MM.1S (cell line): ENCODE results near the gene SYT2.
"Not testable (repeated sequence)": the region's sequence is repeated elsewhere in the genome, so short reads cannot be mapped to it uniquely, and the experiment has no call there.

ENCODE experiments used
- DNase-seq: peaks from one replicate; pipeline ENCODE4 v3.0.0-alpha.2; 2015
- H2AFZ ChIP-seq: fragments of 300-600 bp; sonication (generic); 2 replicates; pipeline ENCODE4 v1.6.0; 2016; ENCODE audit warnings: antibody characterized with exemption, low read length
- H3F3A ChIP-seq: fragments of 300-600 bp; sonication (generic); 2 replicates; pipeline ENCODE4 v1.6.1; 2016; ENCODE audit warnings: mild to moderate bottlenecking, antibody characterized with exemption, low read length, moderate library complexity, mixed read lengths; ENCODE audit not compliant: insufficient read depth
- H3K27ac ChIP-seq: fragments of 300-600 bp; sonication (generic); 2 replicates; pipeline ENCODE4 v1.5.1; 2016; ENCODE audit warnings: mild to moderate bottlenecking, low read length
- H3K27me3 ChIP-seq: fragments of 300-600 bp; sonication (generic); replicated peaks from 2 replicates; pipeline ENCODE4 v1.6.0; 2016; ENCODE audit warnings: low read length; ENCODE audit not compliant: insufficient read depth
- H3K36me3 ChIP-seq: fragments of 300-600 bp; sonication (generic); replicated peaks from 2 replicates; pipeline ENCODE4 v1.6.1; 2016; ENCODE audit warnings: mild to moderate bottlenecking, low read length, mixed read lengths; ENCODE audit not compliant: insufficient read depth
- H3K4me1 ChIP-seq: fragments of 300-600 bp; sonication (generic); 2 replicates; pipeline ENCODE4 v1.6.1; 2016; ENCODE audit warnings: low read length, mixed read lengths
- H3K4me2 ChIP-seq: fragments of 300-600 bp; sonication (generic); 2 replicates; pipeline ENCODE4 v1.6.0; 2016; ENCODE audit warnings: low read depth, low read length
- H3K4me3 ChIP-seq: fragments of 300-600 bp; sonication (generic); 2 replicates; pipeline ENCODE4 v1.5.1; 2016; ENCODE audit warnings: low read length, mixed read lengths
- H3K79me2 ChIP-seq: fragments of 300-600 bp; sonication (generic); 2 replicates; pipeline ENCODE4 v1.6.1; 2016; ENCODE audit warnings: mixed run types, low read length, mixed read lengths
- H3K9ac ChIP-seq: fragments of 300-600 bp; sonication (generic); 2 replicates; pipeline ENCODE4 v1.6.1; 2016; ENCODE audit warnings: low read length, mixed read lengths
- H3K9me2 ChIP-seq: fragments of 300-600 bp; sonication (generic); replicated peaks from 2 replicates; pipeline ENCODE4 v1.6.1; 2016; ENCODE audit warnings: mild to moderate bottlenecking, low read length, mixed read lengths; ENCODE audit not compliant: insufficient read depth
- H3K9me3 ChIP-seq: fragments of 300-600 bp; sonication (generic); replicated peaks from 2 replicates; pipeline ENCODE4 v1.6.1; 2016; ENCODE audit warnings: mild to moderate bottlenecking, low read length, mixed read lengths; ENCODE audit not compliant: insufficient read depth
- H4K20me1 ChIP-seq: fragments of 300-600 bp; sonication (generic); 2 replicates; pipeline ENCODE4 v1.6.1; 2016; ENCODE audit warnings: mild to moderate bottlenecking, low read length, moderate library complexity, mixed read lengths; ENCODE audit not compliant: insufficient read depth
- EZH2 ChIP-seq: fragments of 300-600 bp; sonication (generic); optimal IDR thresholded peaks from 2 replicates; pipeline ENCODE3; 2017; ENCODE audit warnings: low read depth, mild to moderate bottlenecking, antibody characterized with exemption, low read length, mixed read lengths
- EZH2phosphoT487 ChIP-seq: fragments of 300-600 bp; sonication (generic); IDR thresholded peaks from 2 replicates; pipeline ENCODE4 v1.6.1; 2018; ENCODE audit warnings: antibody characterized with exemption, low read length
- TF ChIP-seq, protein P1 (sequence below): fragments of 300-600 bp; sonication (generic); IDR thresholded peaks from 2 replicates; pipeline ENCODE4 v1.5.1; 2016; ENCODE audit warnings: antibody characterized with exemption, low read length, mixed read lengths

The SYT2 gene

GRCh38 chr1:202561240-202561639 lies 149.0 kb downstream of the SYT2 start:
- peak; percentile 49 for DNase-seq
- H3K27ac ChIP-seq, result peak overlapping the region; percentile 68; the same call in 1 of the 2 replicates
- no peaks in the 10 kb centered on the region for H3K36me3 ChIP-seq
- no peaks in the 10 kb centered on the region for H3K9me2 ChIP-seq
- H3K79me2 ChIP-seq, result no peaks in the 10 kb centered on the region
- TF ChIP-seq, protein P1, sequence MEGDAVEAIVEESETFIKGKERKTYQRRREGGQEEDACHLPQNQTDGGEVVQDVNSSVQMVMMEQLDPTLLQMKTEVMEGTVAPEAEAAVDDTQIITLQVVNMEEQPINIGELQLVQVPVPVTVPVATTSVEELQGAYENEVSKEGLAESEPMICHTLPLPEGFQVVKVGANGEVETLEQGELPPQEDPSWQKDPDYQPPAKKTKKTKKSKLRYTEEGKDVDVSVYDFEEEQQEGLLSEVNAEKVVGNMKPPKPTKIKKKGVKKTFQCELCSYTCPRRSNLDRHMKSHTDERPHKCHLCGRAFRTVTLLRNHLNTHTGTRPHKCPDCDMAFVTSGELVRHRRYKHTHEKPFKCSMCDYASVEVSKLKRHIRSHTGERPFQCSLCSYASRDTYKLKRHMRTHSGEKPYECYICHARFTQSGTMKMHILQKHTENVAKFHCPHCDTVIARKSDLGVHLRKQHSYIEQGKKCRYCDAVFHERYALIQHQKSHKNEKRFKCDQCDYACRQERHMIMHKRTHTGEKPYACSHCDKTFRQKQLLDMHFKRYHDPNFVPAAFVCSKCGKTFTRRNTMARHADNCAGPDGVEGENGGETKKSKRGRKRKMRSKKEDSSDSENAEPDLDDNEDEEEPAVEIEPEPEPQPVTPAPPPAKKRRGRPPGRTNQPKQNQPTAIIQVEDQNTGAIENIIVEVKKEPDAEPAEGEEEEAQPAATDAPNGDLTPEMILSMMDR, result no peak
- TF ChIP-seq EZH2phosphoT487 (no peak), EZH2 (no peak)
- peaks cover 53% of the 10 kb centered on the region for H3K4me1 ChIP-seq
- peaks cover 36% of the 10 kb centered on the region for H3F3A ChIP-seq
- no peaks in the 10 kb centered on the region for H4K20me1 ChIP-seq
- no peak overlapping the region for H3K9ac ChIP-seq
- no peak overlapping the region for H2AFZ ChIP-seq
- H3K4me3 ChIP-seq, result 0 out of 2 replicates have a peak overlapping the region, but pooled peaks have one; percentile 10
- H3K27me3 ChIP-seq, result no peaks in the 10 kb centered on the region
- peak overlapping the region; percentile 57 for H3K4me2 ChIP-seq
- no peaks in the 10 kb centered on the region for H3K9me3 ChIP-seq

DNA sequence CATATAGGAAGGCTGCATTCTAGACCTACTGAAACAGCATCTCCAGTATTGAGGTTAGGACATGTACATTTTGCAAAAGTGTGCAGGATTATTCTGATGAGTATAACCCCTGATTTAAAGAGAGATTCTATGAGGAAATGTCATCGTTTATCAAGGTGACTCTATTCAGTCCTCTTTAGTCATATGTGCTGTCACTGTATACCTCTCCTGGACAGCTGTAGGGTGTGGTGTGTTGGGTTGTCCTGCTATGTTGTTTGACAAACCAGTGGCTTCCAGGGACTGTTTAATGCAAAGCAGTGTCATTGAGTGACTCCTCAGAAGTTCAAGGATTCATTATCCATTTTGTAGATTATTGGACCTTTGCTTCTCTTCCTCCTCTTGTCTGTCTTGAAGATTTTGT lies 152.6 kb downstream of the SYT2 start:
- not testable (repeated sequence) for H3K36me3 ChIP-seq, H3K4me3 ChIP-seq, H3K79me2 ChIP-seq

GRCh38 chr1:202556037-202556436 lies 154.2 kb downstream of the SYT2 start:
- not testable (repeated sequence) for H2AFZ ChIP-seq, H3K4me3 ChIP-seq, H3K9me3 ChIP-seq, H3K27me3 ChIP-seq, H4K20me1 ChIP-seq, H3K27ac ChIP-seq, H3K4me2 ChIP-seq, H3K9me2 ChIP-seq, H3K9ac ChIP-seq, DNase-seq, H3K79me2 ChIP-seq, H3K36me3 ChIP-seq
- H3F3A ChIP-seq, result peaks cover 17% of the 10 kb centered on the region
- H3K4me1 ChIP-seq, result peaks cover 30% of the 10 kb centered on the region

More for the DNA sequence above, 152.6 kb downstream of the SYT2 start:
- H3K9me3 ChIP-seq, H4K20me1 ChIP-seq, H3K27ac ChIP-seq, H3K9ac ChIP-seq, DNase-seq, H3K27me3 ChIP-seq, H2AFZ ChIP-seq, H3K4me2 ChIP-seq, H3K9me2 ChIP-seq: not testable (repeated sequence)
- peaks cover 34% of the 10 kb centered on the region for H3K4me1 ChIP-seq
- peaks cover 22% of the 10 kb centered on the region for H3F3A ChIP-seq

GRCh38 chr1:202554619-202555018 lies 155.6 kb downstream of the SYT2 start:
- not testable (repeated sequence) for H3K9me3 ChIP-seq, H4K20me1 ChIP-seq, H2AFZ ChIP-seq, H3K27ac ChIP-seq, H3K4me3 ChIP-seq, H3K27me3 ChIP-seq, H3K79me2 ChIP-seq, H3K9ac ChIP-seq, DNase-seq, H3K9me2 ChIP-seq, H3K36me3 ChIP-seq, H3K4me2 ChIP-seq
- H3K4me1 ChIP-seq, result peaks cover 33% of the 10 kb centered on the region
- peaks cover 16% of the 10 kb centered on the region for H3F3A ChIP-seq

GRCh38 chr1:202553560-202554038 lies 156.7 kb downstream of the SYT2 start:
- no peak for DNase-seq
- H3K4me2 ChIP-seq, result no peak overlapping the region
- peaks cover 16% of the 10 kb centered on the region for H3F3A ChIP-seq
- no peak for TF ChIP-seq EZH2phosphoT487
- TF ChIP-seq, protein P1, result no peak
- TF ChIP-seq EZH2, result no peak
- no peaks in the 10 kb centered on the region for H3K9me2 ChIP-seq
- H2AFZ ChIP-seq, result no peak overlapping the region
- H3K36me3 ChIP-seq, result no peaks in the 10 kb centered on the region
- no peak overlapping the region for H3K9ac ChIP-seq
- no peaks in the 10 kb centered on the region for H3K27me3 ChIP-seq
- peak overlapping the region; percentile 22; the same call in 1 of the 2 replicates for H3K27ac ChIP-seq
- no peaks in the 10 kb centered on the region for H3K79me2 ChIP-seq
- H3K4me1 ChIP-seq, result peaks cover 33% of the 10 kb centered on the region
- no peak overlapping the region for H3K4me3 ChIP-seq
- no peaks in the 10 kb centered on the region for H3K9me3 ChIP-seq
- no peaks in the 10 kb centered on the region for H4K20me1 ChIP-seq

DNA sequence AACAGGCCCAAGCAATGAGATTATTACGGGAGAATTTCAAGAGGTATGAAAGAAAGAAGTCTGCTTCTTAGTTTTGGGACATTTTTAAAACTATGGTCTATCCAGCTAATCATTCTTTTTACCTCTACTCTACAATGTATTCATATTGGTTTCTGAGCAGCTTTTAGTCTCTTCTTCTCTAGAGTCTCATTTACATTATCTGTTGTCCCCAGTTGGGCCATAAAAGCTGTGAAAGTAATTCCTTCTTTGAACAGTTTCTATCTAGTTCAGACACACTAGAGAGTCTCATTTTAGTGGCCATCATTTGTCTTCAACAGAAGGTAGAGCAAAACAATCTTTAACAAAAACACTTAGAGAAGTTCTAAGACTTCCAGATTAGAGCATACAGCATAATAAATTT lies 157.2 kb downstream of the SYT2 start:
- H3K9me3 ChIP-seq, H3K36me3 ChIP-seq, H3K4me3 ChIP-seq, H4K20me1 ChIP-seq, DNase-seq, H3K27me3 ChIP-seq, H3K79me2 ChIP-seq, H3K9me2 ChIP-seq, H2AFZ ChIP-seq, H3K9ac ChIP-seq, H3K4me2 ChIP-seq: not testable (repeated sequence)
- Histone ChIP-seq H3K27ac (peak overlapping the region; percentile 22; the same call in 1 of the 2 replicates), H3K4me1 (peaks cover 37% of the 10 kb centered on the region), H3F3A (peaks cover 16% of the 10 kb centered on the region)
